Peyer's patch (tissue), 4 donors: Measurements from ENCODE around the gene USH1C.
A peak's percentile ranks its signal among the peaks of the same experiment; 100 is the strongest.

ENCODE experiments used
- CTCF ChIP-seq, 6 experiments: fragments of 450-650 bp in 4 of 6; fragments of 200-600 bp in 2 of 6; sonication (generic) in 1 of 6; IDR thresholded peaks; one replicate each; pipeline ENCODE4 v1.5.1; 2017 to 2019; ENCODE audit warnings: antibody characterized with exemption in 6 of 6, mild to moderate bottlenecking in 3 of 6, moderate library complexity in 1 of 6
- POLR2A ChIP-seq, 2 donors: fragments of 450-650 bp; IDR thresholded peaks; one replicate each; pipeline ENCODE4 v1.5.1; 2017; ENCODE audit warnings: antibody characterized with exemption in 2 of 2, mild to moderate bottlenecking in 2 of 2, moderate library complexity in 2 of 2

- TF ChIP-seq CTCF (IDR thresholded peaks at IDR 0.05) (peak; percentile 74 to 89 (median 84)), POLR2A (IDR thresholded peaks at IDR 0.05) (no peak)
Observed at GRCh38 chr11:17504330-17505107, 39.7 kb downstream of the USH1C start.
